H1 (cell line): ENCODE measurements around the gene FIP1L1. TPM values are rescaled to one million over a fixed set of nuclear protein-coding genes. Genes with fewer than 3 reads are reported as not detected.

Source experiments
- CTCF ChIA-PET: fragments of 300-600 bp; sonication (Branson Sonifier 250); formaldehyde crosslinking; loops from one replicate; lab custom pipeline; 2021; ENCODE audit not compliant: partially characterized antibody; lab: Charles Lee
- POLR2A ChIA-PET: fragments of 300-600 bp; sonication (Branson Sonifier 250); formaldehyde crosslinking; loops from one replicate; lab custom pipeline; 2021; ENCODE audit warnings: inconsistent platforms; ENCODE audit not compliant: partially characterized antibody; lab: Charles Lee
- DNase-seq, 2 experiments: peaks; one replicate each; pipeline versions ENCODE4 v3.0.0 to v3.0.0-alpha.2; 2010 to 2022; ENCODE audit warnings: low spot score in 2 of 2, low read depth in 1 of 2, mixed read lengths in 1 of 2
- FAIRE-seq: peaks from 2 replicates; lab custom pipeline; 2011; peaks lifted over from hg19 to GRCh38; lab: Jason Lieb, UNC
- H2AFZ ChIP-seq: 2 replicates; pipeline ENCODE4 v1.8.1; 2012; ENCODE audit warnings: low read length, inconsistent platforms
- H2AK5ac ChIP-seq: 2 replicates; pipeline ENCODE4 v1.6.1; 2013; ENCODE audit warnings: low read depth, low read length
- H2BK120ac ChIP-seq: replicated peaks from 2 replicates; pipeline ENCODE3; 2013; ENCODE audit warnings: low read depth, low read length, inconsistent platforms
- H2BK12ac ChIP-seq: 2 replicates; pipeline ENCODE4 v1.6.1; 2013; ENCODE audit warnings: low read depth, low read length
- H2BK15ac ChIP-seq: 2 replicates; pipeline ENCODE4 v1.6.1; 2013; ENCODE audit warnings: low read length
- H2BK20ac ChIP-seq: 2 replicates; pipeline ENCODE4 v1.6.1; 2013; ENCODE audit warnings: low read length
- H2BK5ac ChIP-seq: 2 replicates; pipeline ENCODE4 v1.6.1; 2013; ENCODE audit warnings: low read depth, low read length
- H3K14ac ChIP-seq: 2 replicates; pipeline ENCODE4 v1.6.1; 2013; ENCODE audit warnings: inconsistent platforms; ENCODE audit not compliant: insufficient read length
- H3K18ac ChIP-seq: 2 replicates; pipeline ENCODE4 v1.6.1; 2013; ENCODE audit warnings: low read length; ENCODE audit errors: extremely low read depth
- H3K23ac ChIP-seq: 2 replicates; pipeline ENCODE4 v1.6.1; 2013; ENCODE audit warnings: inconsistent platforms; ENCODE audit not compliant: insufficient read length
- H3K23me2 ChIP-seq: 2 replicates; pipeline ENCODE4 v1.6.1; 2013; ENCODE audit warnings: low read depth, low read length
- H3K27ac ChIP-seq: 2 replicates; pipeline ENCODE4 v1.6.1; 2011; ENCODE audit warnings: low read depth, low read length, inconsistent platforms
- H3K27me3 ChIP-seq, 4 experiments: replicated peaks in 1 of 4; 1 replicate in 1 of 4; 2 replicates in 3 of 4; pipeline versions ENCODE4 v1.6.1 to v1.8.1; 2011 to 2013; ENCODE audit warnings: low read length in 3 of 4, mild to moderate bottlenecking in 3 of 4, inconsistent platforms in 2 of 4, mixed read lengths in 2 of 4, moderate library complexity in 1 of 4; ENCODE audit not compliant: control insufficient read depth in 3 of 4, insufficient read depth in 3 of 4; ENCODE audit errors: extremely low read depth in 1 of 4
- H3K36me3 ChIP-seq, 4 experiments: 2 replicates each; pipeline versions ENCODE4 v1.6.1 to v1.8.1; 2011 to 2013; ENCODE audit warnings: mild to moderate bottlenecking in 4 of 4, low read length in 3 of 4, moderate library complexity in 2 of 4, control low read depth in 1 of 4, inconsistent platforms in 1 of 4; ENCODE audit not compliant: insufficient read depth in 4 of 4, control insufficient read depth in 2 of 4
- H3K4ac ChIP-seq: replicated peaks from 2 replicates; pipeline ENCODE3; 2013; ENCODE audit warnings: low read length, low read depth, mixed read lengths, inconsistent platforms; ENCODE audit not compliant: insufficient read length
- H3K4me1 ChIP-seq, 4 experiments: replicated peaks in 1 of 4; 1 replicate in 1 of 4; 2 replicates in 3 of 4; pipeline versions ENCODE4 v1.6.1 to v1.8.1; 2011 to 2013; ENCODE audit warnings: low read length in 3 of 4, inconsistent platforms in 2 of 4, mixed read lengths in 1 of 4; ENCODE audit not compliant: insufficient read depth in 4 of 4, control insufficient read depth in 3 of 4
- H3K4me2 ChIP-seq, 2 experiments: 2 replicates each; pipeline versions ENCODE4 v1.6.1 to v1.8.1; 2011 to 2013; ENCODE audit warnings: low read depth in 2 of 2, low read length in 2 of 2, control low read depth in 1 of 2, inconsistent platforms in 1 of 2, mild to moderate bottlenecking in 1 of 2; ENCODE audit not compliant: insufficient read depth in 1 of 2
- H3K4me3 ChIP-seq, 4 experiments: fragments of 200-600, 300-600 bp in 1 of 4; sonication (generic), shearing (Covaris generic), sonication (Bioruptor Twin) in 1 of 4; 2 replicates each; pipeline versions ENCODE4 v1.5.1 to v1.8.1; 2011 to 2016; ENCODE audit warnings: low read length in 4 of 4, low read depth in 3 of 4, control low read depth in 2 of 4, inconsistent platforms in 2 of 4, mild to moderate bottlenecking in 2 of 4, mixed read lengths in 1 of 4, moderate library complexity in 1 of 4; ENCODE audit not compliant: insufficient read depth in 2 of 4; ENCODE audit errors: extremely low read depth in 1 of 4
- H3K56ac ChIP-seq: replicated peaks from 2 replicates; pipeline ENCODE3; 2013; ENCODE audit warnings: low read depth, mild to moderate bottlenecking, mixed read lengths, low read length, inconsistent platforms; ENCODE audit not compliant: insufficient read length
- H3K79me1 ChIP-seq: 2 replicates; pipeline ENCODE4 v1.6.1; 2013; ENCODE audit warnings: low read depth, low read length, control low read depth
- H3K79me2 ChIP-seq, 2 experiments: 2 replicates each; pipeline versions ENCODE4 v1.6.1 to v1.8.1; 2012 to 2013; ENCODE audit warnings: low read length in 2 of 2, mild to moderate bottlenecking in 2 of 2, inconsistent platforms in 1 of 2; ENCODE audit not compliant: insufficient read depth in 2 of 2, control insufficient read depth in 1 of 2
- H3K9ac ChIP-seq, 4 experiments: replicated peaks in 1 of 4; 1 replicate in 1 of 4; 2 replicates in 3 of 4; pipeline versions ENCODE4 v1.6.1 to v1.8.1; 2011 to 2013; ENCODE audit warnings: low read depth in 3 of 4, low read length in 3 of 4, control low read depth in 2 of 4, mild to moderate bottlenecking in 2 of 4, moderate library complexity in 2 of 4, inconsistent platforms in 1 of 4; ENCODE audit errors: extremely low read depth in 1 of 4
- H3K9me3 ChIP-seq, 2 experiments: 2 replicates each; pipeline versions ENCODE4 v1.6.1 to v1.8.1; 2012 to 2013; ENCODE audit warnings: mild to moderate bottlenecking in 2 of 2, moderate library complexity in 2 of 2, control low read depth in 1 of 2, inconsistent platforms in 1 of 2, low read depth in 1 of 2, low read length in 1 of 2, mixed read lengths in 1 of 2; ENCODE audit not compliant: insufficient read depth in 2 of 2
- H4K20me1 ChIP-seq, 2 experiments: replicated peaks in 1 of 2; 2 replicates each; pipeline versions ENCODE3 to v1.8.1; 2011 to 2013; ENCODE audit warnings: inconsistent platforms in 2 of 2, low read length in 2 of 2, mild to moderate bottlenecking in 1 of 2; ENCODE audit not compliant: insufficient read depth in 2 of 2, control insufficient read depth in 1 of 2
- H4K5ac ChIP-seq: 2 replicates; pipeline ENCODE4 v1.6.1; 2013; ENCODE audit warnings: low read length, low read depth, mixed read lengths, inconsistent platforms; ENCODE audit not compliant: insufficient read length
- H4K8ac ChIP-seq: 2 replicates; pipeline ENCODE4 v1.8.0; 2013; ENCODE audit warnings: mild to moderate bottlenecking, moderate library complexity, low read length, inconsistent platforms; ENCODE audit not compliant: insufficient read depth; ENCODE audit errors: extremely low read depth
- H4K91ac ChIP-seq: replicated peaks from 2 replicates; pipeline ENCODE3; 2013; ENCODE audit warnings: low read length, mixed read lengths, inconsistent platforms; ENCODE audit not compliant: insufficient read length
- BACH1 ChIP-seq: IDR thresholded peaks from 2 replicates; pipeline ENCODE4 v1.6.1; 2012; ENCODE audit warnings: low read length, improper control_type of control experiment
- CBX5 ChIP-seq: fragments of 300-800, 300-1000 bp; sonication (generic); IDR thresholded peaks from 2 replicates; pipeline ENCODE4 v1.7.1; 2016; ENCODE audit warnings: antibody characterized with exemption, low read length, low read depth
- CREB1 ChIP-seq: IDR thresholded peaks from 2 replicates; pipeline ENCODE4 v1.6.1; 2012; ENCODE audit warnings: inconsistent platforms
- FOSL1 ChIP-seq: IDR thresholded peaks from 2 replicates; pipeline ENCODE4 v1.6.1; 2011; ENCODE audit warnings: mild to moderate bottlenecking, low read depth, low read length, moderate library complexity; ENCODE audit not compliant: insufficient read depth
- GABPA ChIP-seq: IDR thresholded peaks from 2 replicates; pipeline ENCODE4 v1.6.1; 2011; ENCODE audit warnings: mild to moderate bottlenecking, low read length, moderate library complexity, borderline replicate concordance; ENCODE audit not compliant: insufficient read depth
- GTF2F1 ChIP-seq: IDR thresholded peaks from 2 replicates; pipeline ENCODE4 v1.6.1; 2012; ENCODE audit warnings: low read depth, low read length, improper control_type of control experiment, borderline replicate concordance
- JUN ChIP-seq: IDR thresholded peaks from 2 replicates; pipeline ENCODE4 v1.6.1; 2011; ENCODE audit warnings: low read depth, mild to moderate bottlenecking, improper control_type of control experiment, low read length
- KDM5A ChIP-seq: fragments of 200-600 bp; IDR thresholded peaks from 2 replicates; pipeline ENCODE4 v1.7.1; 2012; ENCODE audit warnings: mild to moderate bottlenecking, low read length, inconsistent platforms, mixed read lengths
- NANOG ChIP-seq: IDR thresholded peaks from 2 replicates; pipeline ENCODE4 v1.6.1; 2011; ENCODE audit warnings: low read length, low read depth, mild to moderate bottlenecking, inconsistent platforms; ENCODE audit not compliant: insufficient read depth, poor library complexity, severe bottlenecking
- RNF2 ChIP-seq: fragments of 200-900, 300-1000 bp; sonication (generic); IDR thresholded peaks from 2 replicates; pipeline ENCODE4 v1.7.1; 2016; ENCODE audit warnings: borderline replicate concordance, low read depth, mild to moderate bottlenecking, antibody characterized with exemption, low read length; ENCODE audit not compliant: poor library complexity, severe bottlenecking; ENCODE audit errors: missing control alignments
- YY1 ChIP-seq: IDR thresholded peaks from 2 replicates; pipeline ENCODE4 v1.6.1; 2011; ENCODE audit warnings: low read depth, mild to moderate bottlenecking, low read length
- WGBS, 2 experiments: shearing (Covaris generic) in 1 of 2; methylation state at CpG; one replicate each; pipeline versions ENCODE4 v1.1.6 to v1.1.7; 2013 to 2015; ENCODE audit warnings: low lambda C conversion rate in 2 of 2, mixed read lengths in 2 of 2, inconsistent platforms in 1 of 2, low coverage in 1 of 2, missing lambda C conversion rate in 1 of 2; ENCODE audit not compliant: insufficient replicate concordance in 2 of 2, insufficient coverage in 1 of 2, insufficient read length in 1 of 2; ENCODE audit errors: extremely low coverage in 1 of 2, missing lambda C conversion rate in 1 of 2; 5-methylcytosine and 5-hydroxymethylcytosine counted together
- polyA plus RNA-seq, 7 experiments: library from polyadenylated mRNA; depleted of rRNA in 3 of 7; stranded (reverse) in 5 of 7; unstranded in 2 of 7; fragments of >200 nt in 5 of 7; fragments of 200-250 nt in 2 of 7; gene quantifications; 1 replicate in 5 of 7; 2 replicates in 1 of 7; 4 replicates in 1 of 7; pipeline versions ENCODE4 v1.2.1 to v1.2.3, GENCODE V29; 2011 to 2013; ENCODE audit warnings: missing spikeins in 2 of 7, mixed read lengths in 2 of 7
- total RNA-seq: library from RNA; stranded (reverse); fragmentation: NEBNext Ultra II Directional; extraction: Animal tissue kit (Norgen Biotek cat#: 25700); gene quantifications from 2 replicates; pipeline ENCODE4 v1.2.1, GENCODE V29; 2021
- TF ChIP-seq, protein P1 (sequence below), 3 experiments: IDR thresholded peaks; 1 replicate in 2 of 3; 2 replicates in 1 of 3; pipeline versions ENCODE4 v1.5.1 to v1.6.1; 2011; ENCODE audit warnings: low read length in 3 of 3, mild to moderate bottlenecking in 3 of 3, inconsistent platforms in 2 of 3, low read depth in 1 of 3, moderate library complexity in 1 of 3; ENCODE audit not compliant: insufficient read depth in 1 of 3; ENCODE audit errors: control extremely low read depth in 1 of 3

FIP1L1 gene
- total and polyA plus RNA-seq, 2 of the 8 experiments (the other 6 are each of a cell fraction or from before 2014, with no cell fraction given): 19.5 to 53.7 TPM

DNA sequence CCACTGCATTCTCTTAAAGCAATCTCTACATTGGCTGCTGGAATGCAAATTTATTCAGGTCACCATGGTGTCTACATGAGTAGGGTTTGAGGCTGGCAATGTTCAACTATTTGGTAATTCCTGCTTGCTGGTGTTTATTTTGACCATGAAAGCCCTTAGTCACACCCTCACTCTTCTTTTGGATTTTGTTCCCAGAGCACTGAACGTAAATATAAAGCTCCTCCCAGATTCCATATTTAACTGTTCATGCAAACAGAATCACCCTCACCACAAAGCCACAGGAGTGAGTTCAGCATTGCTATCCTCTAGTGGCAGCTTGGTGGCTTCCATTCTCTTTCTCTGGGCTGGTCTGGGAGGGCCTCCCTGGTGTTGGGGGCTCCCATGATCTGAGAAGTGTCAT is 131.0 kb downstream of the FIP1L1 start:
- Histone ChIP-seq H3K23ac (no peak overlapping the region), H4K91ac (no peak overlapping the region), H3K9me3 (no peaks in the 10 kb centered on the region), H3K4me3 (no peak overlapping the region), H2BK5ac (no peak overlapping the region), H4K5ac (no peak overlapping the region), H2BK120ac (no peak overlapping the region), H4K8ac (no peak overlapping the region), H3K9ac (no peak overlapping the region), H4K20me1 (no peaks in the 10 kb centered on the region), H2BK12ac (no peak overlapping the region), H2BK20ac (no peak overlapping the region), H3K79me2 (no peaks in the 10 kb centered on the region), H3K18ac (no peak overlapping the region), H3K36me3 (no peaks in the 10 kb centered on the region), H3K79me1 (no peaks in the 10 kb centered on the region), H3K4me1 (no peaks in the 10 kb centered on the region), H3K27me3 (no peaks in the 10 kb centered on the region), H3K4ac (no peak overlapping the region), H2AK5ac (no peak overlapping the region), H2AFZ (no peak overlapping the region), H3K56ac (no peak overlapping the region), H3K4me2 (no peak overlapping the region), H2BK15ac (no peak overlapping the region), H3K14ac (no peak overlapping the region), H3K23me2 (no peaks in the 10 kb centered on the region; the same call in 1 of the 2 replicates), H3K27ac (no peak overlapping the region)
- DNase-seq (no peak), FAIRE-seq (no peak)
- ChIA-PET POLR2A (no interaction called here), CTCF (interaction anchor here (0.9 to 7.5 kb wide), 7 partner anchors 9 to 725 kb away, joined by 3 to 54 read pairs (median 4); no protein-coding TSS in a partner anchor)
- 88% methylated on average over 1 of the region's 1 CpG; no CpG with 5 or more reads in 1 of the 2 experiments for WGBS, 2 experiments
- no peak for TF ChIP-seq KDM5A
- no peak for TF ChIP-seq CBX5
- TF ChIP-seq GABPA: no peak
- TF ChIP-seq NANOG: no peak
- TF ChIP-seq, protein P1, sequence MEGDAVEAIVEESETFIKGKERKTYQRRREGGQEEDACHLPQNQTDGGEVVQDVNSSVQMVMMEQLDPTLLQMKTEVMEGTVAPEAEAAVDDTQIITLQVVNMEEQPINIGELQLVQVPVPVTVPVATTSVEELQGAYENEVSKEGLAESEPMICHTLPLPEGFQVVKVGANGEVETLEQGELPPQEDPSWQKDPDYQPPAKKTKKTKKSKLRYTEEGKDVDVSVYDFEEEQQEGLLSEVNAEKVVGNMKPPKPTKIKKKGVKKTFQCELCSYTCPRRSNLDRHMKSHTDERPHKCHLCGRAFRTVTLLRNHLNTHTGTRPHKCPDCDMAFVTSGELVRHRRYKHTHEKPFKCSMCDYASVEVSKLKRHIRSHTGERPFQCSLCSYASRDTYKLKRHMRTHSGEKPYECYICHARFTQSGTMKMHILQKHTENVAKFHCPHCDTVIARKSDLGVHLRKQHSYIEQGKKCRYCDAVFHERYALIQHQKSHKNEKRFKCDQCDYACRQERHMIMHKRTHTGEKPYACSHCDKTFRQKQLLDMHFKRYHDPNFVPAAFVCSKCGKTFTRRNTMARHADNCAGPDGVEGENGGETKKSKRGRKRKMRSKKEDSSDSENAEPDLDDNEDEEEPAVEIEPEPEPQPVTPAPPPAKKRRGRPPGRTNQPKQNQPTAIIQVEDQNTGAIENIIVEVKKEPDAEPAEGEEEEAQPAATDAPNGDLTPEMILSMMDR (IDR thresholded peaks at IDR 0.05; ENCODE audit: control extremely low read depth in 1 of 3, insufficient read depth in 1 of 3, low read depth in 1 of 3, low read length in 3 of 3): no peak
- no peak for TF ChIP-seq JUN
- no peak for TF ChIP-seq GTF2F1
- no peak for TF ChIP-seq FOSL1
- TF ChIP-seq CREB1: no peak
- TF ChIP-seq RNF2: no peak
- no peak for TF ChIP-seq BACH1
- no peak for TF ChIP-seq YY1
